Keratinocyte (primary cell): ENCODE data around the gene FAM174B. TPM values are rescaled to one million over a fixed set of nuclear protein-coding genes. Genes with fewer than 3 reads are reported as not detected.

Source experiments
- DNase-seq: peaks from one replicate; pipeline ENCODE4 v3.0.0-alpha.2; 2011; ENCODE audit warnings: low read depth, missing footprints, low spot score
- FAIRE-seq: peaks from 2 replicates; lab custom pipeline; 2011; peaks lifted over from hg19 to GRCh38; lab: Jason Lieb, UNC
- H2AFZ ChIP-seq: 2 replicates; pipeline ENCODE4 v1.6.0; 2012; ENCODE audit warnings: low read length, control low read depth, inconsistent platforms; ENCODE audit not compliant: control insufficient read depth
- H3K27ac ChIP-seq: 2 replicates; pipeline ENCODE4 v1.5.1; 2011; ENCODE audit warnings: low read length; ENCODE audit not compliant: control insufficient read depth, insufficient read depth
- H3K27me3 ChIP-seq: 3 replicates; pipeline ENCODE4 v1.6.0; 2011; ENCODE audit warnings: low read length; ENCODE audit not compliant: control insufficient read depth, insufficient read depth; ENCODE audit errors: extremely low read depth
- H3K36me3 ChIP-seq, 2 experiments: 2 replicates in 1 of 2; 3 replicates in 1 of 2; pipeline ENCODE4 v1.5.1; 2011; ENCODE audit warnings: low read length in 2 of 2, mild to moderate bottlenecking in 1 of 2; ENCODE audit not compliant: control insufficient read depth in 2 of 2, insufficient read depth in 2 of 2; ENCODE audit errors: extremely low read depth in 1 of 2
- H3K4me1 ChIP-seq: 3 replicates; pipeline ENCODE4 v1.5.1; 2011; ENCODE audit warnings: low read length; ENCODE audit not compliant: control insufficient read depth, insufficient read depth; ENCODE audit errors: extremely low read depth
- H3K4me2 ChIP-seq: 3 replicates; pipeline ENCODE4 v1.6.0; 2011; ENCODE audit warnings: low read depth, low read length; ENCODE audit not compliant: control insufficient read depth, insufficient read depth; ENCODE audit errors: extremely low read depth
- H3K4me3 ChIP-seq, 3 experiments: fragments of 200-600 bp in 1 of 3; sonication (generic) in 1 of 3; 2 replicates in 2 of 3; 3 replicates in 1 of 3; pipeline ENCODE4 v1.5.1; 2011 to 2016; ENCODE audit warnings: low read length in 3 of 3, mild to moderate bottlenecking in 3 of 3, control low read depth in 2 of 3, inconsistent platforms in 1 of 3, low read depth in 1 of 3, mixed read lengths in 1 of 3, mixed run types in 1 of 3, moderate library complexity in 1 of 3; ENCODE audit not compliant: control insufficient read depth in 2 of 3, insufficient read depth in 2 of 3; ENCODE audit errors: extremely low read depth in 1 of 3
- H3K79me2 ChIP-seq: 2 replicates; pipeline ENCODE4 v1.6.0; 2012; ENCODE audit warnings: low read length; ENCODE audit not compliant: control insufficient read depth, insufficient read depth
- H3K9ac ChIP-seq: 3 replicates; pipeline ENCODE4 v1.6.0; 2011; ENCODE audit warnings: low read length; ENCODE audit not compliant: control insufficient read depth, insufficient read depth; ENCODE audit errors: extremely low read depth
- H3K9me1 ChIP-seq: 3 replicates; pipeline ENCODE4 v1.6.0; 2011; ENCODE audit warnings: low read length; ENCODE audit not compliant: control insufficient read depth, insufficient read depth; ENCODE audit errors: extremely low read depth
- H3K9me3 ChIP-seq: 2 replicates; pipeline ENCODE4 v1.5.1; 2012; ENCODE audit warnings: low read depth, low read length; ENCODE audit not compliant: control insufficient read depth
- H4K20me1 ChIP-seq: 3 replicates; pipeline ENCODE4 v1.6.0; 2011; ENCODE audit warnings: low read length; ENCODE audit not compliant: control insufficient read depth, insufficient read depth; ENCODE audit errors: extremely low read depth
- CTCF ChIP-seq, 3 experiments: IDR thresholded peaks in 1 of 3; conservative IDR thresholded peaks in 1 of 3; optimal IDR thresholded peaks in 1 of 3; 2 replicates in 2 of 3; 3 replicates in 1 of 3; pipeline versions ENCODE3 to v1.5.1; 2011; ENCODE audit warnings: low read length in 3 of 3, mild to moderate bottlenecking in 3 of 3, moderate library complexity in 2 of 3, control low read depth in 1 of 3, inconsistent platforms in 1 of 3; ENCODE audit not compliant: insufficient read depth in 2 of 3; ENCODE audit errors: extremely low read depth in 1 of 3
- EZH2 ChIP-seq: IDR thresholded peaks from one replicate; pipeline ENCODE4 v1.6.1; 2012; ENCODE audit warnings: inconsistent platforms, mild to moderate bottlenecking, low read length, moderate library complexity
- dilution Hi-C: fragments of 300-500 bp; cut with MboI; formaldehyde crosslinking; loops from one replicate; pipeline ENCODE4 v1.7.0; 2020; ENCODE audit warnings: low sequenced_read_pairs; ENCODE audit not compliant: extremely low pct_ligation_motif_present
- polyA plus RNA-seq, 5 experiments: library from polyadenylated mRNA; depleted of rRNA in 3 of 5; stranded (reverse) in 3 of 5; stranded (forward) in 1 of 5; unstranded in 1 of 5; fragments of >200 nt; gene quantifications; 1 replicate in 1 of 5; 2 replicates in 3 of 5; 3 replicates in 1 of 5; pipeline versions ENCODE4 v1.2.1 to v1.2.3, GENCODE V29; 2011 to 2012; ENCODE audit warnings: missing spikeins in 2 of 5, low read depth in 1 of 5, low replicate concordance in 1 of 5

Gene FAM174B
- polyA plus RNA-seq, 1 donor (not counting 4 experiments of a cell fraction or from before 2014, with no cell fraction given), result 0.73 TPM

GRCh38 chr15:92579931-92580470 is 75.6 kb downstream of the FAM174B start:
- Histone ChIP-seq H3K27ac (no peak overlapping the region), H3K27me3 (no peaks in the 10 kb centered on the region), H3K4me2 (no peak overlapping the region), H3K79me2 (no peaks in the 10 kb centered on the region), H2AFZ (no peak overlapping the region), H4K20me1 (no peaks in the 10 kb centered on the region), H3K9me3 (no peaks in the 10 kb centered on the region), H3K9ac (no peak overlapping the region), H3K4me1 (no peaks in the 10 kb centered on the region), H3K9me1 (no peaks in the 10 kb centered on the region), H3K4me3 (no peak overlapping the region), H3K36me3 (no peaks in the 10 kb centered on the region)
- DNase-seq (no peak), FAIRE-seq (no peak)
- TF ChIP-seq CTCF (optimal IDR thresholded peaks at IDR 0.05 in 1 of 3, IDR thresholded peaks at IDR 0.05 in 1 of 3, conservative IDR thresholded peaks at IDR 0.05 in 1 of 3; ENCODE audit: extremely low read depth in 1 of 3, insufficient read depth in 2 of 3, low read length in 3 of 3), result no peak
- TF ChIP-seq EZH2, result no peak
- dilution Hi-C loops, result no loop called here

- Histone ChIP-seq H3K9me1 (no peaks in the 10 kb centered on the region), H3K4me1 (no peaks in the 10 kb centered on the region), H3K36me3 (no peaks in the 10 kb centered on the region), H3K9me3 (no peaks in the 10 kb centered on the region), H3K27ac (no peak overlapping the region), H3K9ac (no peak overlapping the region), H3K27me3 (no peaks in the 10 kb centered on the region), H3K4me2 (no peak overlapping the region), H4K20me1 (no peaks in the 10 kb centered on the region), H3K79me2 (no peaks in the 10 kb centered on the region), H3K4me3 (no peak overlapping the region), H2AFZ (no peak overlapping the region)
- TF ChIP-seq EZH2 (no peak), CTCF (optimal IDR thresholded peaks at IDR 0.05 in 1 of 3, IDR thresholded peaks at IDR 0.05 in 1 of 3, conservative IDR thresholded peaks at IDR 0.05 in 1 of 3; ENCODE audit: extremely low read depth in 1 of 3, insufficient read depth in 2 of 3, low read length in 3 of 3) (no peak)
- dilution Hi-C loops, result no loop called here
- DNase-seq (no peak), FAIRE-seq (no peak)
Measured at GRCh38 chr15:92579486-92579885, 76.1 kb downstream of the FAM174B start.
